Keratinocyte (primary cell): Measurements from ENCODE around the gene ELANE. TPM values are rescaled to one million over a fixed set of nuclear protein-coding genes. Genes with fewer than 3 reads are reported as not detected.

ENCODE experiments used
- DNase-seq: peaks from one replicate; pipeline ENCODE4 v3.0.0-alpha.2; 2011; ENCODE audit warnings: low read depth, missing footprints, low spot score
- FAIRE-seq: peaks from 2 replicates; lab custom pipeline; 2011; peaks lifted over from hg19 to GRCh38; lab: Jason Lieb, UNC
- H2AFZ ChIP-seq: 2 replicates; pipeline ENCODE4 v1.6.0; 2012; ENCODE audit warnings: low read length, control low read depth, inconsistent platforms; ENCODE audit not compliant: control insufficient read depth
- H3K27ac ChIP-seq: 2 replicates; pipeline ENCODE4 v1.5.1; 2011; ENCODE audit warnings: low read length; ENCODE audit not compliant: control insufficient read depth, insufficient read depth
- H3K27me3 ChIP-seq: 3 replicates; pipeline ENCODE4 v1.6.0; 2011; ENCODE audit warnings: low read length; ENCODE audit not compliant: control insufficient read depth, insufficient read depth; ENCODE audit errors: extremely low read depth
- H3K36me3 ChIP-seq, 2 experiments: 2 replicates in 1 of 2; 3 replicates in 1 of 2; pipeline ENCODE4 v1.5.1; 2011; ENCODE audit warnings: low read length in 2 of 2, mild to moderate bottlenecking in 1 of 2; ENCODE audit not compliant: control insufficient read depth in 2 of 2, insufficient read depth in 2 of 2; ENCODE audit errors: extremely low read depth in 1 of 2
- H3K4me1 ChIP-seq: 3 replicates; pipeline ENCODE4 v1.5.1; 2011; ENCODE audit warnings: low read length; ENCODE audit not compliant: control insufficient read depth, insufficient read depth; ENCODE audit errors: extremely low read depth
- H3K4me2 ChIP-seq: 3 replicates; pipeline ENCODE4 v1.6.0; 2011; ENCODE audit warnings: low read depth, low read length; ENCODE audit not compliant: control insufficient read depth, insufficient read depth; ENCODE audit errors: extremely low read depth
- H3K4me3 ChIP-seq, 3 experiments: fragments of 200-600 bp in 1 of 3; sonication (generic) in 1 of 3; 2 replicates in 2 of 3; 3 replicates in 1 of 3; pipeline ENCODE4 v1.5.1; 2011 to 2016; ENCODE audit warnings: low read length in 3 of 3, mild to moderate bottlenecking in 3 of 3, control low read depth in 2 of 3, inconsistent platforms in 1 of 3, low read depth in 1 of 3, mixed read lengths in 1 of 3, mixed run types in 1 of 3, moderate library complexity in 1 of 3; ENCODE audit not compliant: control insufficient read depth in 2 of 3, insufficient read depth in 2 of 3; ENCODE audit errors: extremely low read depth in 1 of 3
- H3K79me2 ChIP-seq: 2 replicates; pipeline ENCODE4 v1.6.0; 2012; ENCODE audit warnings: low read length; ENCODE audit not compliant: control insufficient read depth, insufficient read depth
- H3K9ac ChIP-seq: 3 replicates; pipeline ENCODE4 v1.6.0; 2011; ENCODE audit warnings: low read length; ENCODE audit not compliant: control insufficient read depth, insufficient read depth; ENCODE audit errors: extremely low read depth
- H3K9me1 ChIP-seq: 3 replicates; pipeline ENCODE4 v1.6.0; 2011; ENCODE audit warnings: low read length; ENCODE audit not compliant: control insufficient read depth, insufficient read depth; ENCODE audit errors: extremely low read depth
- H3K9me3 ChIP-seq: 2 replicates; pipeline ENCODE4 v1.5.1; 2012; ENCODE audit warnings: low read depth, low read length; ENCODE audit not compliant: control insufficient read depth
- H4K20me1 ChIP-seq: 3 replicates; pipeline ENCODE4 v1.6.0; 2011; ENCODE audit warnings: low read length; ENCODE audit not compliant: control insufficient read depth, insufficient read depth; ENCODE audit errors: extremely low read depth
- CTCF ChIP-seq, 3 experiments: IDR thresholded peaks in 1 of 3; conservative IDR thresholded peaks in 1 of 3; optimal IDR thresholded peaks in 1 of 3; 2 replicates in 2 of 3; 3 replicates in 1 of 3; pipeline versions ENCODE3 to v1.5.1; 2011; ENCODE audit warnings: low read length in 3 of 3, mild to moderate bottlenecking in 3 of 3, moderate library complexity in 2 of 3, control low read depth in 1 of 3, inconsistent platforms in 1 of 3; ENCODE audit not compliant: insufficient read depth in 2 of 3; ENCODE audit errors: extremely low read depth in 1 of 3
- EZH2 ChIP-seq: IDR thresholded peaks from one replicate; pipeline ENCODE4 v1.6.1; 2012; ENCODE audit warnings: inconsistent platforms, mild to moderate bottlenecking, low read length, moderate library complexity
- dilution Hi-C: fragments of 300-500 bp; cut with MboI; formaldehyde crosslinking; loops from one replicate; pipeline ENCODE4 v1.7.0; 2020; ENCODE audit warnings: low sequenced_read_pairs; ENCODE audit not compliant: extremely low pct_ligation_motif_present
- polyA plus RNA-seq, 5 experiments: library from polyadenylated mRNA; depleted of rRNA in 3 of 5; stranded (reverse) in 3 of 5; stranded (forward) in 1 of 5; unstranded in 1 of 5; fragments of >200 nt; gene quantifications; 1 replicate in 1 of 5; 2 replicates in 3 of 5; 3 replicates in 1 of 5; pipeline versions ENCODE4 v1.2.1 to v1.2.3, GENCODE V29; 2011 to 2012; ENCODE audit warnings: missing spikeins in 2 of 5, low read depth in 1 of 5, low replicate concordance in 1 of 5

ELANE gene
- polyA plus RNA-seq, 1 donor (not counting 4 experiments of a cell fraction or from before 2014, with no cell fraction given): not detected

DNA sequence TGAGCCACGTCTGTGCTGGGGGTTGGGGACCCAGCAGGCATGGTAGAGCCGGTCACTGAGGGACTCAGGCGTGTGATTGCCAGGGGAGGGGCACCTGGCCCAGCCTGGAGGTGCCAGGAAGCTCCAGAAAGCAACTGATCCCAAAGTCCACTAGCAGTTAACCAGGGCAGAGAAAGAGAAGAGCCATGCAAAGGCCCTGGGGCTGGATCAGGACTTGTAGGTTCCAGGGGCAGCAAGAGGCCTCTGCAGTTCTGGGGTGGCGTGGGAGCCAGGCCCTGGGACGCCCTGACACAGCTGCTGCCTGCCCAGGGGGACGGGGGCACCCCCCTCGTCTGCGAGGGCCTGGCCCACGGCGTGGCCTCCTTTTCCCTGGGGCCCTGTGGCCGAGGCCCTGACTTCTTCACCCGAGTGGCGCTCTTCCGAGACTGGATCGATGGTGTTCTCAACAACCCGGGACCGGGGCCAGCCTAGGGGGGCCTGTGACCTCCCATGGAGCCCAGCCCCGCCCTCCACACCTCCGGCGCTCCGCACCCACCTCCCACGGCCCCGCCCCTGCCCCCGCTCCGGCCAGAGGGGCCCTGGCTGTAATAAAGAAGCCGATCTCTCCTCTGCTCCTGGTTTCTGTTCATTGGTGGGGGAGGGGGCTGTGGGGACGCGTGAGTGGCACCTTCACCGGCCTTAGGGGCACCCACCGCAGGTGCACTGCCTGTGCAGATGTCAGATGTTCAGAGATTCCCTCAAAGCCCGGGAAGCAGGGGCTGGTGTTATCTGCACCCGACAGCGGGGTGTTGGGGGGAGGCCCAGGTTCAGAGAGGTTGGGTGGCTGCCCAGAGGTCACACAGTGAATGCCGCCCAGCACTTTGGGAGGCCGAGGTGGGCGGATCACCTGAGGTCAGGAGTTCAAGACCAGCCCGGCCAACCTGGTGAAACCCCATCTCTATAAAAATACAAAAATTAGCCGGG lies 20.4 kb upstream of the ELANE start:
- Histone ChIP-seq H3K27ac (no peak overlapping the region), H3K27me3 (peaks cover 27% of the 10 kb centered on the region), H3K79me2 (no peaks in the 10 kb centered on the region), H3K4me1 (no peaks in the 10 kb centered on the region), H3K36me3 (no peaks in the 10 kb centered on the region), H4K20me1 (no peaks in the 10 kb centered on the region), H3K4me3 (no peak overlapping the region), H3K9me1 (no peaks in the 10 kb centered on the region), H2AFZ (no peak overlapping the region), H3K4me2 (no peak overlapping the region), H3K9ac (no peak overlapping the region), H3K9me3 (no peaks in the 10 kb centered on the region)
- FAIRE-seq (no peak), DNase-seq (no peak)
- dilution Hi-C loops: no loop called here
- TF ChIP-seq EZH2: no peak
- no peak for TF ChIP-seq CTCF (optimal IDR thresholded peaks at IDR 0.05 in 1 of 3, IDR thresholded peaks at IDR 0.05 in 1 of 3, conservative IDR thresholded peaks at IDR 0.05 in 1 of 3; ENCODE audit: extremely low read depth in 1 of 3, insufficient read depth in 2 of 3, low read length in 3 of 3)

GRCh38 chr19:834216-834615 lies 17.9 kb upstream of the ELANE start:
- H3K27ac ChIP-seq: no peak overlapping the region
- dilution Hi-C loops: no loop called here
- H2AFZ ChIP-seq: no peak overlapping the region

More at GRCh38 chr19:834216-834615, 17.9 kb upstream of the ELANE start:
- FAIRE-seq (no peak), DNase-seq (no peak)
- peaks cover 33% of the 10 kb centered on the region for H3K27me3 ChIP-seq
- H3K9me1 ChIP-seq: no peaks in the 10 kb centered on the region
- no peaks in the 10 kb centered on the region for H3K36me3 ChIP-seq
- no peaks in the 10 kb centered on the region for H4K20me1 ChIP-seq
- H3K79me2 ChIP-seq: no peaks in the 10 kb centered on the region
- no peak overlapping the region for H3K9ac ChIP-seq
- no peaks in the 10 kb centered on the region for H3K9me3 ChIP-seq
- no peak overlapping the region for H3K4me3 ChIP-seq
- TF ChIP-seq EZH2 (no peak), CTCF (optimal IDR thresholded peaks at IDR 0.05 in 1 of 3, IDR thresholded peaks at IDR 0.05 in 1 of 3, conservative IDR thresholded peaks at IDR 0.05 in 1 of 3; ENCODE audit: extremely low read depth in 1 of 3, insufficient read depth in 2 of 3, low read length in 3 of 3) (no peak)
- H3K4me2 ChIP-seq: no peak overlapping the region
- no peaks in the 10 kb centered on the region for H3K4me1 ChIP-seq
